Measurements from ENCODE around the gene NTM.

GRCh38 chr11:131800452-131800851 lies 430.0 kb downstream of the NTM start:
- TF ChIP-seq CTCF (tag by site-specific recombination; IDR thresholded peaks at IDR 0.05) (no peak), ZNF24 (tag by site-specific recombination; IDR thresholded peaks at IDR 0.05) (no peak), ZNF623 (tag by site-specific recombination; IDR thresholded peaks at IDR 0.05) (no peak), ZNF157 (tag by site-specific recombination; IDR thresholded peaks at IDR 0.05) (no peak), ZBTB17 (tag by site-specific recombination; IDR thresholded peaks at IDR 0.05) (no peak), ZNF221 (tag by site-specific recombination; IDR thresholded peaks at IDR 0.05; ENCODE audit: borderline replicate concordance) (no peak), KLF16 (tag by site-specific recombination; IDR thresholded peaks at IDR 0.05) (no peak), MYNN (tag by site-specific recombination; IDR thresholded peaks at IDR 0.05; ENCODE audit: borderline replicate concordance) (no peak), ZNF311 (tag by site-specific recombination; IDR thresholded peaks at IDR 0.05; ENCODE audit: borderline replicate concordance) (no peak), ZNF121 (tag by site-specific recombination; IDR thresholded peaks at IDR 0.05) (no peak), OVOL3 (tag by site-specific recombination; IDR thresholded peaks at IDR 0.05) (no peak), ZSCAN30 (tag by site-specific recombination; IDR thresholded peaks at IDR 0.05) (no peak)
- TF ChIP-seq, protein P1, sequence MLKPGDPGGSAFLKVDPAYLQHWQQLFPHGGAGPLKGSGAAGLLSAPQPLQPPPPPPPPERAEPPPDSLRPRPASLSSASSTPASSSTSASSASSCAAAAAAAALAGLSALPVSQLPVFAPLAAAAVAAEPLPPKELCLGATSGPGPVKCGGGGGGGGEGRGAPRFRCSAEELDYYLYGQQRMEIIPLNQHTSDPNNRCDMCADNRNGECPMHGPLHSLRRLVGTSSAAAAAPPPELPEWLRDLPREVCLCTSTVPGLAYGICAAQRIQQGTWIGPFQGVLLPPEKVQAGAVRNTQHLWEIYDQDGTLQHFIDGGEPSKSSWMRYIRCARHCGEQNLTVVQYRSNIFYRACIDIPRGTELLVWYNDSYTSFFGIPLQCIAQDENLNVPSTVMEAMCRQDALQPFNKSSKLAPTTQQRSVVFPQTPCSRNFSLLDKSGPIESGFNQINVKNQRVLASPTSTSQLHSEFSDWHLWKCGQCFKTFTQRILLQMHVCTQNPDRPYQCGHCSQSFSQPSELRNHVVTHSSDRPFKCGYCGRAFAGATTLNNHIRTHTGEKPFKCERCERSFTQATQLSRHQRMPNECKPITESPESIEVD (tag by site-specific recombination; IDR thresholded peaks at IDR 0.05) = no peak

All from HEK293 (cell line).